Thyroid gland (tissue), 4 donors: Measurements from ENCODE around the gene TMEM51. TPM values are rescaled to one million over a fixed set of nuclear protein-coding genes. Genes with fewer than 3 reads are reported as not detected.

Experiments used
- DNase-seq, 2 donors: peaks; one replicate each; pipeline ENCODE4 v3.0.0-alpha.2; 2019
- H3K27ac ChIP-seq, 3 donors: fragments of 200-600 bp; sonication (generic); 1 replicate in 2 of 3; 2 replicates in 1 of 3; pipeline ENCODE4 v1.5.1; 2016 to 2019; ENCODE audit warnings: mild to moderate bottlenecking in 1 of 3, moderate library complexity in 1 of 3
- H3K27me3 ChIP-seq: fragments of 200-600 bp; sonication (generic); one replicate; pipeline ENCODE4 v1.5.1; 2019
- H3K36me3 ChIP-seq, 2 donors: fragments of 200-600 bp; sonication (generic); one replicate each; pipeline ENCODE4 v1.5.1; 2016 to 2019
- H3K4me1 ChIP-seq, 2 donors: fragments of 200-600 bp; sonication (generic); one replicate each; pipeline ENCODE4 v1.5.1; 2017 to 2019
- H3K4me3 ChIP-seq, 3 donors: fragments of 200-600 bp; sonication (generic); replicated peaks in 1 of 3; 1 replicate in 2 of 3; 2 replicates in 1 of 3; pipeline ENCODE4 v1.5.1; 2016; ENCODE audit warnings: mild to moderate bottlenecking in 1 of 3
- H3K9me3 ChIP-seq: fragments of 200-600 bp; sonication (generic); one replicate; pipeline ENCODE4 v1.5.1; 2017
- POLR2A ChIP-seq, 2 donors: fragments of 450-650 bp; IDR thresholded peaks; one replicate each; pipeline ENCODE4 v1.6.1; 2017; ENCODE audit warnings: antibody characterized with exemption in 2 of 2, mild to moderate bottlenecking in 2 of 2, moderate library complexity in 1 of 2
- WGBS, 2 donors: methylation state at CpG; one replicate each; pipeline ENCODE4 v1.1.5; 2017; 5-methylcytosine and 5-hydroxymethylcytosine counted together
- intact Hi-C: fragments of 100-400 bp; cut with DNase I; formaldehyde crosslinking; loops from one replicate; pipeline ENCODE4 v1.15.1; 2023
- total RNA-seq, 4 donors: library from RNA; depleted of rRNA; stranded (reverse); fragments of >200 nt; gene quantifications; one replicate each; pipeline ENCODE4 v1.2.3, GENCODE V29; 2016
- TF ChIP-seq, protein P1 (sequence below), 6 experiments: fragments of 200-600 bp in 3 of 6; fragments of 450-650 bp in 3 of 6; sonication (generic) in 3 of 6; IDR thresholded peaks; one replicate each; pipeline ENCODE4 v1.5.1; 2016 to 2019; ENCODE audit warnings: antibody characterized with exemption in 6 of 6, mild to moderate bottlenecking in 2 of 6, inconsistent platforms in 1 of 6, moderate library complexity in 1 of 6

TMEM51 gene
- total RNA-seq, 4 donors from 2014 or later: 3.7 to 12.0 (median 6.4) TPM

DNA sequence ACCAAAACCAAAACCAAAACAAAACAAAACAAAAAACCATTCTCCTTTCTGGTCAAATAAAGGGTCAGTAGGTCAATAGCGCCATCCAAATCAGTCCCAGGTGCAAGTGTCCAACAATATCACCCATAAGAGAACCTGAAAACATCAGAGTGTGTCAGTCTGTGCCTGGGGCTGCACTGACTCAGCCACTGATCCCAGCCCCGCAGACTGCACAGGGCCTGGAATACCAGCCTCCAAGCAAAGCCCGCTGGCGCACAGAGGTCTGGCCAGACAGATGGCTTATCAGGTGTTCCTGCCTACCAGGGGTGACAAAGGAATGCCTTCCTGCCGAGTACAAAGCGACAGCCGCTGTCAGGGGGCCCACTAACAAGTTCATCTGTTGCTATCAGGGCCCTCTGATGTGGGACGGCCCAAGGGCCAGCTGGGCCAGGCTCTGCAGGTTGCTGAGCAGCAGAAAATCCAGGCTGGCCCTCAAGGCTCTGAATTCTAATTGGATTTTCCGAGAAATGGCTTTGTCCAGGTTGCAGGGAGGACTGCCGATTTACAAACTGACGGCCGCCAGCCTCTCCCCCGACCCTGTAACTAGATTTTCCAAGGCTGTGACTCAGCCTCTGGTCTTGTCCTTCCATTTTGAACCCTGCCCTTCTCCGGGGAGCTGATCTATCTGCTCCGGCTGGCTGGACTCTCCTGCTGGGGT lies 13.7 kb upstream of the TMEM51 start:
- intact Hi-C loops: no loop called here
- no peak for TF ChIP-seq POLR2A (IDR thresholded peaks at IDR 0.05)
- TF ChIP-seq, protein P1, sequence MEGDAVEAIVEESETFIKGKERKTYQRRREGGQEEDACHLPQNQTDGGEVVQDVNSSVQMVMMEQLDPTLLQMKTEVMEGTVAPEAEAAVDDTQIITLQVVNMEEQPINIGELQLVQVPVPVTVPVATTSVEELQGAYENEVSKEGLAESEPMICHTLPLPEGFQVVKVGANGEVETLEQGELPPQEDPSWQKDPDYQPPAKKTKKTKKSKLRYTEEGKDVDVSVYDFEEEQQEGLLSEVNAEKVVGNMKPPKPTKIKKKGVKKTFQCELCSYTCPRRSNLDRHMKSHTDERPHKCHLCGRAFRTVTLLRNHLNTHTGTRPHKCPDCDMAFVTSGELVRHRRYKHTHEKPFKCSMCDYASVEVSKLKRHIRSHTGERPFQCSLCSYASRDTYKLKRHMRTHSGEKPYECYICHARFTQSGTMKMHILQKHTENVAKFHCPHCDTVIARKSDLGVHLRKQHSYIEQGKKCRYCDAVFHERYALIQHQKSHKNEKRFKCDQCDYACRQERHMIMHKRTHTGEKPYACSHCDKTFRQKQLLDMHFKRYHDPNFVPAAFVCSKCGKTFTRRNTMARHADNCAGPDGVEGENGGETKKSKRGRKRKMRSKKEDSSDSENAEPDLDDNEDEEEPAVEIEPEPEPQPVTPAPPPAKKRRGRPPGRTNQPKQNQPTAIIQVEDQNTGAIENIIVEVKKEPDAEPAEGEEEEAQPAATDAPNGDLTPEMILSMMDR (IDR thresholded peaks at IDR 0.05): no peak
- H3K9me3 ChIP-seq: no peaks in the 10 kb centered on the region
- H3K27me3 ChIP-seq: no peaks in the 10 kb centered on the region
- H3K4me3 ChIP-seq: no peak overlapping the region
- H3K4me1 ChIP-seq: no peaks in the 10 kb centered on the region
- DNase-seq: no peak
- WGBS, 2 donors: 69 to 74% methylated on average over 8 to 15 of the region's 15 CpGs
- H3K27ac ChIP-seq: no peak overlapping the region
- H3K36me3 ChIP-seq: no peaks in the 10 kb centered on the region

DNA sequence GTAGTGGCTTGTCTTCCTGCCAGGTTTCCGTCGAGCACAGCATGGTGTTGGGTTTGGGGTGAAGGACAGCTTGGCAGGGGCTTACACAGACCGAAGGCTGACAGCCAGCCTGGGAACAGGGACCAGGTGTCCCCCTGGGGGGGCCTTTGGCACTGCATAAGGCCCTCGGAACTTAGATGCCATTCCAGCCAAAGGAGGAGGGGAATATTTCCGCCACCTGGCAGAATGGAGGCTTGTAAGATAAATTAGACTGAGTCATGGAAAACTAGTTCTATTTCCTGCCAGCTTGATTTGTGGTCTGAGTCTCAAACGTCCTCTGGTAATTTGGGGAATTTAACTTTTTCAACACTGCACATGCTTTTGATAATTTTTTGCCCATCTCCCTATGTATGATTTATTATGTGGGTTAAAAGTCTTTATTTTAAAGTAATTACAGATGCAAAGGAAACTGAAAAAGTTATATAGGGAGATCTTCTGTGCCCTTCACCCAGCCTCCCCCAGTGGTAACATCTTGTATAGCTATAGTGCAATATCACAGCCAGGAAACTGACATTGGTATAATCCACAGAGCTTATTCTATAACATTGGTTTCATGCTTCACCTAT lies 11.5 kb upstream of the TMEM51 start:
- Histone ChIP-seq H3K9me3 (no peaks in the 10 kb centered on the region), H3K36me3 (no peaks in the 10 kb centered on the region), H3K4me3 (no peak overlapping the region), H3K4me1 (peaks cover 0 to 3% of the 10 kb centered on the region in 2 donors), H3K27ac (no peak overlapping the region), H3K27me3 (no peaks in the 10 kb centered on the region)
- WGBS, 2 donors: 60 to 76% methylated on average over 6 of the region's 6 CpGs
- TF ChIP-seq, protein P1 (IDR thresholded peaks at IDR 0.05): no peak
- TF ChIP-seq POLR2A (IDR thresholded peaks at IDR 0.05): no peak
- intact Hi-C loops: no loop called here
- DNase-seq: no peak

DNA sequence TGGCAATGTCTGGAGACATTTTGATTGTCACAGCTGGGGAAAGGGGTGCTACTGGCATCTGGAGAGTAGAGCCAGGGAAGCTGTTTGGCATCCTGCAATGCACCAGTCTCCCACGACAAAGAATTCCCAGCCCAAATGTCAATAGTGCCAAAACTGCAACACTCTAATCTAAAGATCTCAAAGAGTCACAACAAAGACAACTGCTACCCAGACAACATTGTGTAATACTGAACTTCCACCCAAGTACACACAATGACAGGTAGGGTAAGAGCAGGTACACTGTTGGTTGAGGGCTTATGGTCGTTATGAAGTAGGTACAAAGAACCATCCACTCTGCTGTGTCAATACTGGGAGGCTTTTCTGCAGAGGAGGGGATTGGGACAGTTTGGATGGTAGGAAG lies 8.2 kb upstream of the TMEM51 start:
- no peaks in the 10 kb centered on the region for H3K27me3 ChIP-seq
- H3K27ac ChIP-seq: no peak overlapping the region
- H3K4me3 ChIP-seq: no peak overlapping the region
- intact Hi-C loops: no loop called here
- no peaks in the 10 kb centered on the region for H3K9me3 ChIP-seq
- H3K36me3 ChIP-seq: no peaks in the 10 kb centered on the region
- WGBS, 2 donors: 51 to 53% methylated on average over 2 of the region's 2 CpGs
- DNase-seq: no peak
- H3K4me1 ChIP-seq: peaks cover 0 to 6% of the 10 kb centered on the region in 2 donors
- TF ChIP-seq POLR2A (IDR thresholded peaks at IDR 0.05): no peak
- TF ChIP-seq, protein P1 (IDR thresholded peaks at IDR 0.05): no peak

DNA sequence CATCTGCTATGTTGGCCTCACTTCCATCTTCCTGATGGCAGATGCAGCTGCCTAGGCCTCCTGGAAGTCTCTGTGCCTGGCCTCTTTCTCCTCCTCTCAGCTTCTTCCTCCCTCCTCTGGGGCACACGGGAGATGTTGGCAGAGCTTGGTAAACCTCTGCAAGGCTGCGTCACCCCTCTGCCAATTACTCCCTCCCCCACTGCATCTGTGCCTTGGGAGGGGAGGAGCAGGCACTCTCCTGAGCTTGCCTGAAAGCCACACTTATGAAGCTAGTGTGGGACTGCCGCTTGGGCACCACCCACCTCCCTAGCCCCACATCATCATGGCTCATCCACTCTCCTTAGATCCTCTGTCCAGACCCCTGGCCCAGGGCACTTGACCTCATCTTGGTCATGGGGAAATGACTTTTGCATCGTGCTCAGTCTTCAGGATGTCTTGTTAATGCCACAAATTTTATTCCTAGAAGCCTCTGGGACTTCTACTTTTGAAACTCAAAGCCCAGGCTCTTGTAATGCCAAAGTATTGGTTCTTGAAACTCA lies 7.3 kb upstream of the TMEM51 start:
- TF ChIP-seq, protein P1 (IDR thresholded peaks at IDR 0.05): no peak
- no peak for TF ChIP-seq POLR2A (IDR thresholded peaks at IDR 0.05)
- DNase-seq: no peak
- WGBS, 2 donors: 64 to 65% methylated on average over 3 to 4 of the region's 4 CpGs
- no peaks in the 10 kb centered on the region for H3K9me3 ChIP-seq
- no peaks in the 10 kb centered on the region for H3K36me3 ChIP-seq
- peaks cover 0 to 6% of the 10 kb centered on the region in 2 donors for H3K4me1 ChIP-seq
- intact Hi-C loops: no loop called here
- no peaks in the 10 kb centered on the region for H3K27me3 ChIP-seq
- H3K27ac ChIP-seq: no peak overlapping the region
- H3K4me3 ChIP-seq: no peak overlapping the region

DNA sequence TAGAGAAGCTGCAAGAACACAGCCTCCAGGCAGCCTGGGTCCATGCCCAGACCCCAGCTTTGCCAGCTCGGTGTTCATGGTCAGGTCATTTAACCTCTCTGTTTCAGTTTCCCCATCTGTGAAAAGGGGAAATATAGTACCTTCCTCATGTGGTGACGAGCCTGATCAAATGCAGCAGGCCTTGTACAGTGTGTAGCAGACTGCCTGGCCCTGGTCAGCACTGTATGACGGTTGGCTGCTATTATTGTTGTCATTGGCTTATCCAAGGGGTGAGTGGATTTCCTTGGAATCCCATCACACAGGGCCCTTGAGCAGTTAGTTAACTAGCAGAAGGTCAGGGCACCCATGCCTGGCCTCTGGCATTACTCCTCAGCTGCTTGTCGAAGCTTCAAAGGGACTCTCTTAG lies 6.6 kb upstream of the TMEM51 start:
- intact Hi-C loops: no loop called here
- Histone ChIP-seq H3K4me3 (no peak overlapping the region), H3K27ac (no peak overlapping the region), H3K36me3 (no peaks in the 10 kb centered on the region), H3K9me3 (no peaks in the 10 kb centered on the region), H3K4me1 (peaks cover 0 to 7% of the 10 kb centered on the region in 2 donors), H3K27me3 (no peaks in the 10 kb centered on the region)
- peak; percentile 40 to 43 for DNase-seq
- WGBS, 2 donors: 44 to 49% methylated on average over 4 of the region's 4 CpGs
- no peak for TF ChIP-seq POLR2A (IDR thresholded peaks at IDR 0.05)
- TF ChIP-seq, protein P1 (IDR thresholded peaks at IDR 0.05): no peak
